Tibial nerve (tissue), 4 donors: ENCODE results near the gene SLC17A7. TPM values are rescaled to one million over a fixed set of nuclear protein-coding genes. Genes with fewer than 3 reads are reported as not detected.

ENCODE experiments used
- DNase-seq, 2 donors: peaks; one replicate each; pipeline ENCODE4 v3.0.0-alpha.2; 2019; ENCODE audit warnings: low spot score in 2 of 2
- H3K27ac ChIP-seq, 4 donors: fragments of 200-600 bp; sonication (generic) in 3 of 4; one replicate each; pipeline ENCODE4 v1.5.1; 2017 to 2019; ENCODE audit warnings: mild to moderate bottlenecking in 1 of 4
- H3K27me3 ChIP-seq, 2 donors: fragments of 200-600 bp; sonication (generic) in 1 of 2; one replicate each; pipeline versions ENCODE4 v1.5.1 to v1.6.0; 2017 to 2019
- H3K36me3 ChIP-seq, 3 donors: fragments of 200-600 bp; sonication (generic); one replicate each; pipeline ENCODE4 v1.5.1; 2018 to 2019
- H3K4me1 ChIP-seq, 4 donors: fragments of 200-600 bp; sonication (generic) in 3 of 4; one replicate each; pipeline ENCODE4 v1.5.1; 2017 to 2019
- H3K4me3 ChIP-seq, 4 donors: fragments of 200-600 bp; sonication (generic) in 3 of 4; one replicate each; pipeline ENCODE4 v1.5.1; 2017 to 2019; ENCODE audit warnings: mild to moderate bottlenecking in 1 of 4, moderate library complexity in 1 of 4
- H3K9me3 ChIP-seq, 4 donors: fragments of 200-600 bp; sonication (generic) in 3 of 4; one replicate each; pipeline ENCODE4 v1.5.1; 2017 to 2019
- EP300 ChIP-seq, 2 donors: sonication (generic); formaldehyde crosslinking; IDR thresholded peaks; one replicate each; pipeline ENCODE4 v1.6.1; 2017; ENCODE audit warnings: antibody characterized with exemption in 2 of 2, mild to moderate bottlenecking in 1 of 2
- POLR2A ChIP-seq, 2 donors: fragments of 450-650 bp; IDR thresholded peaks; one replicate each; pipeline ENCODE4 v1.6.1; 2017; ENCODE audit warnings: antibody characterized with exemption in 2 of 2, mild to moderate bottlenecking in 2 of 2, moderate library complexity in 2 of 2
- WGBS, 2 donors: methylation state at CpG; one replicate each; pipeline ENCODE4 v1.1.5; 2018; 5-methylcytosine and 5-hydroxymethylcytosine counted together
- total RNA-seq, 4 donors: library from RNA; depleted of rRNA; stranded (reverse); fragments of >200 nt; gene quantifications; one replicate each; pipeline ENCODE4 v1.1.0, GENCODE V29; 2016
- TF ChIP-seq, protein P1 (sequence below), 5 experiments: fragments of 200-600 bp in 3 of 5; fragments of 450-650 bp in 2 of 5; sonication (generic) in 3 of 5; IDR thresholded peaks; one replicate each; pipeline ENCODE4 v1.5.1; 2016 to 2019; ENCODE audit warnings: antibody characterized with exemption in 5 of 5, mild to moderate bottlenecking in 3 of 5, moderate library complexity in 2 of 5

The SLC17A7 gene
- total RNA-seq, 4 donors from 2014 or later, result 2.4 to 7.1 (median 6.2) TPM

DNA sequence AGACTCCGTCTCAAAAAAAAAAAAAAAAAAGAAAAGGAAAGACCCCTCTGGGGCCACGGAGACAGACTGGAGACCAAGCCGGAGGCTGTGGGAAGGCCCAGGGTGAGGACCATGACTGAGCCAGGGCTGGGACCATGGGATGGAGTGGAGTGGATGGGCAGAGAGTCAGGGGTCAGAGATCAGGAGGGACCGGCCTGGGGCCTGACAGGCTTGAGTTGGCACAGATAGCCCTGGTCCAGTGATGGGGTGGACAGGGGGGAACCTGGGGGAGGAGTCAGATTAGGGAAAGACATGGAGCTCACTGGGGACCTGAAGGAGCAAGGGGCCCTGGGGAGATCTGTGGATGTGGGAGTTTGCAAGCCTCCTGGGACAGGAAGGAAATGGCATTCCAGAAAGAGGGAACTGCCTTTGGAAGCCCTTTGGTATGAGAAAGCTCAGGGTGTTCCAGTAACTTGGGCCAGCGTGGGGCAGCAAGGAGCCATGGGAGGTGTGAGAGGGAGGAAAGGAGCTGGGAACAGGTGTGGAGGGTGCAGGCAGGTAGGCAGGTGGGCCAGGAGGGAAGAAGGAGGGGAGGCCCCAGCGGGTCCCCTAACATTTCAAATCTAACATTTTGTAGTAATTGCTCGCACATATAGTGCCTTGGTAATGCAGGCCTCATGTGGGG, 39.8 kb upstream of the SLC17A7 start:
- 83 to 85% methylated on average over 7 of the region's 7 CpGs for WGBS, 2 donors
- TF ChIP-seq EP300 (IDR thresholded peaks at IDR 0.05), result no peak
- TF ChIP-seq, protein P1, sequence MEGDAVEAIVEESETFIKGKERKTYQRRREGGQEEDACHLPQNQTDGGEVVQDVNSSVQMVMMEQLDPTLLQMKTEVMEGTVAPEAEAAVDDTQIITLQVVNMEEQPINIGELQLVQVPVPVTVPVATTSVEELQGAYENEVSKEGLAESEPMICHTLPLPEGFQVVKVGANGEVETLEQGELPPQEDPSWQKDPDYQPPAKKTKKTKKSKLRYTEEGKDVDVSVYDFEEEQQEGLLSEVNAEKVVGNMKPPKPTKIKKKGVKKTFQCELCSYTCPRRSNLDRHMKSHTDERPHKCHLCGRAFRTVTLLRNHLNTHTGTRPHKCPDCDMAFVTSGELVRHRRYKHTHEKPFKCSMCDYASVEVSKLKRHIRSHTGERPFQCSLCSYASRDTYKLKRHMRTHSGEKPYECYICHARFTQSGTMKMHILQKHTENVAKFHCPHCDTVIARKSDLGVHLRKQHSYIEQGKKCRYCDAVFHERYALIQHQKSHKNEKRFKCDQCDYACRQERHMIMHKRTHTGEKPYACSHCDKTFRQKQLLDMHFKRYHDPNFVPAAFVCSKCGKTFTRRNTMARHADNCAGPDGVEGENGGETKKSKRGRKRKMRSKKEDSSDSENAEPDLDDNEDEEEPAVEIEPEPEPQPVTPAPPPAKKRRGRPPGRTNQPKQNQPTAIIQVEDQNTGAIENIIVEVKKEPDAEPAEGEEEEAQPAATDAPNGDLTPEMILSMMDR (IDR thresholded peaks at IDR 0.05), result no peak
- TF ChIP-seq POLR2A (IDR thresholded peaks at IDR 0.05), result no peak
- peaks cover 0 to 53% (median 4%) of the 10 kb centered on the region in 3 donors for H3K36me3 ChIP-seq
- H3K4me3 ChIP-seq, result no peak overlapping the region
- DNase-seq, result no peak
- H3K27me3 ChIP-seq, result no peaks in the 10 kb centered on the region
- H3K27ac ChIP-seq, result no peak overlapping the region
- no peaks in the 10 kb centered on the region for H3K9me3 ChIP-seq
- peaks cover 0 to 7% (median 0%) of the 10 kb centered on the region in 4 donors for H3K4me1 ChIP-seq

DNA sequence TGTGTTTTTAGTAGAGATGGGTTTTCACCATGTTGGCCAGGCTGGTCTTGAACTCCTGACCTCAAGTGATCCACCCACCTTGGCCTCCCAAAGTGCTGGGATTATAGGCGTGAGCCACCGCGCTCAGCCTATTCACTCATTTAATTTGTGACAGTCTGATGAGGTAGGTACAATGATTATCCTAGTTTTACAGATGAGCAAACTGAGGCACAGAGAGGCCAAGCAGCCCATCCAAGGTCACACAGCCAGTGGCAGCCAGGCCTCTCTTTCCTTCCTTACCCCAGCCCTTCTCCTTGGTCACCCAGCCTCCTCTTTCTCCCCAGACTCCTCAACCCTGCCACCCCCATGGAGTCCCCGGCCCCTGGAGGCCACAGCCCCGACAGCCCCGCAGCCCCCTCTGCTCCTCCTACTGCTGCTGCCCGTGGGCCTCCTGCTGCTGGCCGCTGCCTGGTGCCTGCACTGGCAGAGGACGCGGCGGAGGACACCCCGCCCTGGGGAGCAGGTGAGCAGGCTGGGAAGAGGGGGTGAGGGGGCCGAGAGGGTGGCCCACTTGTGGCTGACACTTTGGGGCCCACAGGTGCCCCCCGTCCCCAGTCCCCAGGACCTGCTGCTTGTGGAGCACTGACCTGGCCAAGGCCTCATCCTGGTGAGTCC, 38.8 kb upstream of the SLC17A7 start:
- Histone ChIP-seq H3K4me3 (no peak overlapping the region), H3K9me3 (no peaks in the 10 kb centered on the region), H3K27ac (no peak overlapping the region), H3K4me1 (peaks cover 0 to 17% (median 2%) of the 10 kb centered on the region in 4 donors), H3K36me3 (peaks cover 0 to 48% (median 4%) of the 10 kb centered on the region in 3 donors), H3K27me3 (no peaks in the 10 kb centered on the region)
- 91% methylated on average over 14 of the region's 14 CpGs for WGBS, 2 donors
- DNase-seq, result no peak
- no peak for TF ChIP-seq POLR2A (IDR thresholded peaks at IDR 0.05)
- TF ChIP-seq, protein P1 (IDR thresholded peaks at IDR 0.05), result no peak
- no peak for TF ChIP-seq EP300 (IDR thresholded peaks at IDR 0.05)

DNA sequence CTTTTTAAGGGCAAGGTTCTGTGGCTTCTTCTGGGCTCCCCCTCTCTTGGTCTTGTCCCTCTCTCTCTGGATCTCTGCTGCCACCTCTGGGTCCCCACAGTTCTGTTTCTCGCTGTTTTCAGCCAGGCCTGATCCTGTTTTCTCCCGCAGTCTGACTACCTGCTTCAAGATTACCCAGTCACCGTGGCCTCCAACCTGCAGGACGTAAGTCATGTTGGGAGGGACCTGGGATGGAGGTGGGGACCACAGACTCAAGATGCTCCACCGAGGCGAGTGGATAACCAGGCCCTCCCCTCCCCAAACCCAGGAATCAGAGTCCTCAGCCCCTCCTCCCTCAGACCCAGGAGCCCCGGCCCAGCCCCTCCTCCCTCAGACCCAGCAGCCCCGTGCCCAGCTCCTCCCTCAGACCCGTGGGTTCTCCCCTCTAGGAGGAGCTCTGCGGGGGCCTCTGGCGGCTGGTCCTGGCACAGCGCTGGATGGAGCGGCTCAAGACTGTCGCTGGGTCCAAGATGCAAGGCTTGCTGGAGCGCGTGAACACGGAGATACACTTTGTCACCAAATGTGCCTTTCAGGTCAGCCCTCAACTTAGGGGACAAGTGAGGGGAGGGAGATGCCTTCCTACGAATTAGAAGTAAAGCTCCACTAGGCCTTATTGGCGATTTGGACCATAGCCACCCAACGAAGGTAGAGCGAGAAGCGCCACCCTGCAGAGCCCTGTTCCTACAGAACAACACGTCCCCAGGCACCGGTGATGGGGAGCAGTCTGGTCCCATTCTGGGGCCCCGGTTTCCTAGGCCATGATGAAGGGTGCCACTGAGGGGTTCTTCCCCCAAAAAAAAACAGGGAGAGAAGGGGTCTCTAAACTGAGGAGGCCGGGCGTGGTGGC, 34.9 kb upstream of the SLC17A7 start:
- Histone ChIP-seq H3K4me1 (peaks cover 0 to 37% (median 7%) of the 10 kb centered on the region in 4 donors), H3K27me3 (no peaks in the 10 kb centered on the region), H3K27ac (peak overlapping the region in 3 of 4 donors; percentile 84 to 94 (median 93)), H3K4me3 (no peak overlapping the region), H3K9me3 (no peaks in the 10 kb centered on the region), H3K36me3 (peaks cover 0 to 21% (median 4%) of the 10 kb centered on the region in 3 donors)
- DNase-seq, result no peak
- TF ChIP-seq EP300 (IDR thresholded peaks at IDR 0.05), result no peak
- TF ChIP-seq, protein P1 (IDR thresholded peaks at IDR 0.05), result peak; percentile 8 to 45 (median 39)
- WGBS, 2 donors, result 47 to 55% methylated on average over 27 of the region's 27 CpGs

DNA sequence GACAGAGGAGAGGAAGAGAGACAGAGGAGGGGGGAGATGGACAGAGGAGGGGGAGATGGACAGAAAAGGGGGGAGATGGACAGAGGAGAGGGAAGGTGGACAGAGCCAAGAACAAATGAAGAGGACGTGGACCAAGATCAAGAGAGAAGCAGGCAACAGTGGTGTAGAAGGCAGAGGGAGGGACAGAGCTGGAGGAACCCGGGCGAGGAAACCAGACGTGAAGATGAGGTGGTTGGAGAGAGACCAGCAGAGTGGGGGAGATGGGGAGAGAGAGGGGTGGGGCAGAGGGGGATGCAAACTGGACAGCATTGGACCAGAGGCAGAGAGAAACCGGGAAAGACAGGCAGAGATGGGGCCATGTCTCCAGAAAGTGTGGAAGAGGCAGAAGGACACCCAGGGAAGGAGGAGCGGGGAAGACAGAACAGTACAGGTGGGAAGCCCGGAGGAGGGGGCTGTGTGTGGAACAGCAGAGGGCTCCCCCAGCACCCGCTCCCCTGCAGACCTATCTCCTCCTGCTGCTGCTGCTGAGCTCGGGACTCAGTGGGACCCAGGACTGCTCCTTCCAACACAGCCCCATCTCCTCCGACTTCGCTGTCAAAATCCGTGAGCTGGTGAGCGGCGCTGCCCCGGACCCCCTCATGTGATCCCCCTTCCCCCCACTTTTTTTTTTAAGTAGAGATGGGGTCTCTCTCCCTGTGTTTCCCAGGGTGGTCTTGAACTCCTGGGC, 34.0 kb upstream of the SLC17A7 start:
- 66% methylated on average over 15 of the region's 15 CpGs for WGBS, 2 donors
- H3K4me3 ChIP-seq, result peak overlapping the region in 1 of 4 donors; percentile 63

More for the DNA sequence above, 34.0 kb upstream of the SLC17A7 start:
- Histone ChIP-seq H3K4me1 (peaks cover 0 to 37% (median 8%) of the 10 kb centered on the region in 4 donors), H3K36me3 (peaks cover 0 to 13% (median 4%) of the 10 kb centered on the region in 3 donors), H3K27ac (peak overlapping the region in 3 of 4 donors; percentile 84 to 94 (median 93)), H3K27me3 (no peaks in the 10 kb centered on the region), H3K9me3 (no peaks in the 10 kb centered on the region)
- DNase-seq, result no peak
- TF ChIP-seq POLR2A (IDR thresholded peaks at IDR 0.05) (no peak), EP300 (IDR thresholded peaks at IDR 0.05) (no peak)
- TF ChIP-seq, protein P1 (IDR thresholded peaks at IDR 0.05), result no peak
